Measurements from ENCODE around the gene MAN1C1.

DNA sequence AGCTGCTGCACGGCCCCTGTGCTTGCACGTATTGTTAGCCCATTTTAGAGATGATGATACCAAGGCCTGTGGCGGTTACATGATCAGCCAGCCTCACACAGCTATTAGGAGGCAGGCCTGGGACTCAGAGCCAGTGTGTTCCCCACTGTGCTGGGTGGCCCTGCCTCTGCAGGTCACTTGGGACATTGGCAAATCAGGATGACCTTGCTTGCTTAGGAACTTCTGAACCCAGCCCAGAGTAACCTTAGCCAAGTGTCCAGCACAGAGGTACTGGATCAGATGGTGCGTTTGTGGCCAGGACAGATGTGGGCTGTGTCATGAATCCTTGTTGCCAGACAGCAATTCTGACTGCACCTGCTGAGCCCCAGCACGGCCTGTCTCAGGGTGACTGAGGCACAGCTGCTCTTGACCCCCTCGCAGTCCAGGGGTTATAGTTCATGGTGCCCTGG is 45.0 kb upstream of the MAN1C1 start:
- TF ChIP-seq, protein P1, sequence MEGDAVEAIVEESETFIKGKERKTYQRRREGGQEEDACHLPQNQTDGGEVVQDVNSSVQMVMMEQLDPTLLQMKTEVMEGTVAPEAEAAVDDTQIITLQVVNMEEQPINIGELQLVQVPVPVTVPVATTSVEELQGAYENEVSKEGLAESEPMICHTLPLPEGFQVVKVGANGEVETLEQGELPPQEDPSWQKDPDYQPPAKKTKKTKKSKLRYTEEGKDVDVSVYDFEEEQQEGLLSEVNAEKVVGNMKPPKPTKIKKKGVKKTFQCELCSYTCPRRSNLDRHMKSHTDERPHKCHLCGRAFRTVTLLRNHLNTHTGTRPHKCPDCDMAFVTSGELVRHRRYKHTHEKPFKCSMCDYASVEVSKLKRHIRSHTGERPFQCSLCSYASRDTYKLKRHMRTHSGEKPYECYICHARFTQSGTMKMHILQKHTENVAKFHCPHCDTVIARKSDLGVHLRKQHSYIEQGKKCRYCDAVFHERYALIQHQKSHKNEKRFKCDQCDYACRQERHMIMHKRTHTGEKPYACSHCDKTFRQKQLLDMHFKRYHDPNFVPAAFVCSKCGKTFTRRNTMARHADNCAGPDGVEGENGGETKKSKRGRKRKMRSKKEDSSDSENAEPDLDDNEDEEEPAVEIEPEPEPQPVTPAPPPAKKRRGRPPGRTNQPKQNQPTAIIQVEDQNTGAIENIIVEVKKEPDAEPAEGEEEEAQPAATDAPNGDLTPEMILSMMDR (IDR thresholded peaks at IDR 0.05): no peak
- TF ChIP-seq POLR2AphosphoS5 (IDR thresholded peaks at IDR 0.05) (no peak), EP300 (IDR thresholded peaks at IDR 0.05) (no peak)
